ENCODE results near the gene TRPC3. TPM values are rescaled to one million over a fixed set of nuclear protein-coding genes. Genes with fewer than 3 reads are reported as not detected.

The TRPC3 gene
- total and polyA plus RNA-seq, 4 donors, result 0.06 to 0.33 (median 0.09) TPM

- Histone ChIP-seq H3K27me3 (ENCODE audit: control insufficient read depth in 4 of 4, insufficient read depth in 4 of 4, low read length in 3 of 4) (peaks cover 0 to 4% (median 0%) of the 10 kb centered on the region in 4 donors), H3K4me3 (ENCODE audit: low read depth in 1 of 3, low read length in 3 of 3) (no peak overlapping the region), H3K36me3 (ENCODE audit: control insufficient read depth in 4 of 4, insufficient read depth in 3 of 4, low read depth in 1 of 4, low read length in 3 of 4) (no peaks in the 10 kb centered on the region), H3K4me1 (ENCODE audit: control insufficient read depth in 4 of 4, insufficient read depth in 4 of 4, low read length in 3 of 4) (no peaks in the 10 kb centered on the region), H3K27ac (ENCODE audit: low read depth in 1 of 2, low read length in 2 of 2) (no peak overlapping the region), H3K9ac (ENCODE audit: low read depth in 1 of 2, low read length in 2 of 2) (no peak overlapping the region), H3K9me3 (ENCODE audit: control insufficient read depth in 4 of 4, low read length in 3 of 4) (no peaks in the 10 kb centered on the region)
- no peak for TF ChIP-seq TAF1 (conservative IDR thresholded peaks at IDR 0.05)
- TF ChIP-seq, protein P1, sequence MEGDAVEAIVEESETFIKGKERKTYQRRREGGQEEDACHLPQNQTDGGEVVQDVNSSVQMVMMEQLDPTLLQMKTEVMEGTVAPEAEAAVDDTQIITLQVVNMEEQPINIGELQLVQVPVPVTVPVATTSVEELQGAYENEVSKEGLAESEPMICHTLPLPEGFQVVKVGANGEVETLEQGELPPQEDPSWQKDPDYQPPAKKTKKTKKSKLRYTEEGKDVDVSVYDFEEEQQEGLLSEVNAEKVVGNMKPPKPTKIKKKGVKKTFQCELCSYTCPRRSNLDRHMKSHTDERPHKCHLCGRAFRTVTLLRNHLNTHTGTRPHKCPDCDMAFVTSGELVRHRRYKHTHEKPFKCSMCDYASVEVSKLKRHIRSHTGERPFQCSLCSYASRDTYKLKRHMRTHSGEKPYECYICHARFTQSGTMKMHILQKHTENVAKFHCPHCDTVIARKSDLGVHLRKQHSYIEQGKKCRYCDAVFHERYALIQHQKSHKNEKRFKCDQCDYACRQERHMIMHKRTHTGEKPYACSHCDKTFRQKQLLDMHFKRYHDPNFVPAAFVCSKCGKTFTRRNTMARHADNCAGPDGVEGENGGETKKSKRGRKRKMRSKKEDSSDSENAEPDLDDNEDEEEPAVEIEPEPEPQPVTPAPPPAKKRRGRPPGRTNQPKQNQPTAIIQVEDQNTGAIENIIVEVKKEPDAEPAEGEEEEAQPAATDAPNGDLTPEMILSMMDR (IDR thresholded peaks at IDR 0.05; ENCODE audit: low read depth, low read length, missing input control), result no peak
- TF ChIP-seq HNF4G (IDR thresholded peaks at IDR 0.05), result no peak
- TF ChIP-seq HNF4A (conservative IDR thresholded peaks at IDR 0.05), result no peak
- no peak for TF ChIP-seq RXRA (IDR thresholded peaks at IDR 0.05)
- TF ChIP-seq YY1 (IDR thresholded peaks at IDR 0.05), result no peak
- TF ChIP-seq JUND (IDR thresholded peaks at IDR 0.05), result no peak
- TF ChIP-seq EGR1 (IDR thresholded peaks at IDR 0.05; ENCODE audit: low read depth in 2 of 2), result no peak
- no peak for TF ChIP-seq ATF3 (IDR thresholded peaks at IDR 0.05)
- no peak for TF ChIP-seq RAD21 (IDR thresholded peaks at IDR 0.05)
- no peak for DNase-seq (ENCODE audit: low spot score)
These were observed 72.7 kb downstream of the TRPC3 start for GRCh38 chr4:121879135-121879534.

GRCh38 chr4:121877041-121877773 is 74.7 kb downstream of the TRPC3 start:
- no peak overlapping the region for H3K4me3 ChIP-seq (ENCODE audit: low read depth in 1 of 3, low read length in 3 of 3)
- no peaks in the 10 kb centered on the region for H3K4me1 ChIP-seq (ENCODE audit: control insufficient read depth in 4 of 4, insufficient read depth in 4 of 4, low read length in 3 of 4)
- H3K36me3 ChIP-seq (ENCODE audit: control insufficient read depth in 4 of 4, insufficient read depth in 3 of 4, low read depth in 1 of 4, low read length in 3 of 4), result no peaks in the 10 kb centered on the region
- WGBS, result 62% methylated on average over 4 of the region's 4 CpGs
- no peak overlapping the region for H3K27ac ChIP-seq (ENCODE audit: low read depth in 1 of 2, low read length in 2 of 2)
- DNase-seq (ENCODE audit: low spot score), result no peak
- H3K27me3 ChIP-seq (ENCODE audit: control insufficient read depth in 4 of 4, insufficient read depth in 4 of 4, low read length in 3 of 4), result peaks cover 0 to 4% (median 0%) of the 10 kb centered on the region in 4 donors
- no peak overlapping the region for H3K9ac ChIP-seq (ENCODE audit: low read depth in 1 of 2, low read length in 2 of 2)
- TF ChIP-seq RXRA (IDR thresholded peaks at IDR 0.05) (no peak), SP1 (IDR thresholded peaks at IDR 0.05) (no peak), JUND (IDR thresholded peaks at IDR 0.05) (no peak), NR2F2 (IDR thresholded peaks at IDR 0.05) (no peak), EGR1 (IDR thresholded peaks at IDR 0.05; ENCODE audit: low read depth in 2 of 2) (no peak), REST (IDR thresholded peaks at IDR 0.05) (no peak), YY1 (IDR thresholded peaks at IDR 0.05) (no peak), FOXA2 (IDR thresholded peaks at IDR 0.05) (no peak), GABPA (IDR thresholded peaks at IDR 0.05 in 1 of 2, conservative IDR thresholded peaks at IDR 0.05 in 1 of 2) (no peak), HNF4G (IDR thresholded peaks at IDR 0.05) (no peak), FOXA1 (IDR thresholded peaks at IDR 0.05) (no peak)
- TF ChIP-seq, protein P2, sequence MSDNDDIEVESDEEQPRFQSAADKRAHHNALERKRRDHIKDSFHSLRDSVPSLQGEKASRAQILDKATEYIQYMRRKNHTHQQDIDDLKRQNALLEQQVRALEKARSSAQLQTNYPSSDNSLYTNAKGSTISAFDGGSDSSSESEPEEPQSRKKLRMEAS (IDR thresholded peaks at IDR 0.05), result no peak
- TF ChIP-seq, protein P1 (IDR thresholded peaks at IDR 0.05; ENCODE audit: low read depth, low read length, missing input control), result no peak
- H3K9me3 ChIP-seq (ENCODE audit: control insufficient read depth in 4 of 4, low read length in 3 of 4), result no peaks in the 10 kb centered on the region

All from liver (tissue), 9 donors.